ENCODE data around the gene ARHGEF28. TPM values are rescaled to one million over a fixed set of nuclear protein-coding genes. Genes with fewer than 3 reads are reported as not detected.

Gene ARHGEF28
- total and polyA plus RNA-seq, 2 donors (not counting 1 experiment from before 2014, with no cell fraction given), result 2.3 to 34.3 TPM

GRCh38 chr5:73861313-73861988, 235.5 kb downstream of the ARHGEF28 start:
- Histone ChIP-seq H2AFZ (ENCODE audit: low read length) (no peak overlapping the region), H3K36me3 (ENCODE audit: control insufficient read depth, insufficient read depth, low read length) (peaks cover 2% of the 10 kb centered on the region), H3K4me2 (ENCODE audit: extremely low read depth, insufficient read depth, low read length) (no peak overlapping the region), H3K79me2 (ENCODE audit: control insufficient read depth, insufficient read depth, low read length) (no peaks in the 10 kb centered on the region), H3K9ac (ENCODE audit: insufficient read depth, low read length) (no peak overlapping the region), H3K4me3 (replicated peaks in 1 of 4; ENCODE audit: control extremely low read depth in 1 of 4, insufficient read depth in 1 of 4, low read depth in 3 of 4, low read length in 4 of 4) (no peak overlapping the region), H4K20me1 (ENCODE audit: control insufficient read depth, extremely low read depth, insufficient read depth, low read length) (no peaks in the 10 kb centered on the region), H3K9me3 (ENCODE audit: control insufficient read depth, insufficient read depth, low read depth, low read length) (no peaks in the 10 kb centered on the region), H3K4me1 (ENCODE audit: control insufficient read depth, extremely low read depth, insufficient read depth, low read length) (no peaks in the 10 kb centered on the region), H3K27me3 (ENCODE audit: control insufficient read depth, insufficient read depth, low read length) (no peaks in the 10 kb centered on the region), H3K27ac (ENCODE audit: insufficient read depth, low read length) (no peak overlapping the region)
- peak in 1 of 2 donors; percentile 12 for DNase-seq (ENCODE audit: low read depth in 2 of 2)
- TF ChIP-seq, protein P1, sequence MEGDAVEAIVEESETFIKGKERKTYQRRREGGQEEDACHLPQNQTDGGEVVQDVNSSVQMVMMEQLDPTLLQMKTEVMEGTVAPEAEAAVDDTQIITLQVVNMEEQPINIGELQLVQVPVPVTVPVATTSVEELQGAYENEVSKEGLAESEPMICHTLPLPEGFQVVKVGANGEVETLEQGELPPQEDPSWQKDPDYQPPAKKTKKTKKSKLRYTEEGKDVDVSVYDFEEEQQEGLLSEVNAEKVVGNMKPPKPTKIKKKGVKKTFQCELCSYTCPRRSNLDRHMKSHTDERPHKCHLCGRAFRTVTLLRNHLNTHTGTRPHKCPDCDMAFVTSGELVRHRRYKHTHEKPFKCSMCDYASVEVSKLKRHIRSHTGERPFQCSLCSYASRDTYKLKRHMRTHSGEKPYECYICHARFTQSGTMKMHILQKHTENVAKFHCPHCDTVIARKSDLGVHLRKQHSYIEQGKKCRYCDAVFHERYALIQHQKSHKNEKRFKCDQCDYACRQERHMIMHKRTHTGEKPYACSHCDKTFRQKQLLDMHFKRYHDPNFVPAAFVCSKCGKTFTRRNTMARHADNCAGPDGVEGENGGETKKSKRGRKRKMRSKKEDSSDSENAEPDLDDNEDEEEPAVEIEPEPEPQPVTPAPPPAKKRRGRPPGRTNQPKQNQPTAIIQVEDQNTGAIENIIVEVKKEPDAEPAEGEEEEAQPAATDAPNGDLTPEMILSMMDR (conservative IDR thresholded peaks at IDR 0.05 in 1 of 2, IDR thresholded peaks at IDR 0.05 in 1 of 2; ENCODE audit: low read depth in 1 of 2, low read length in 2 of 2), result no peak

- no peak overlapping the region for H2AFZ ChIP-seq (ENCODE audit: low read length)
- no peak overlapping the region for H3K4me3 ChIP-seq (replicated peaks in 1 of 4; ENCODE audit: control extremely low read depth in 1 of 4, insufficient read depth in 1 of 4, low read depth in 3 of 4, low read length in 4 of 4)
- no peak for DNase-seq (ENCODE audit: low read depth in 2 of 2)
- no peaks in the 10 kb centered on the region for H3K9me3 ChIP-seq (ENCODE audit: control insufficient read depth, insufficient read depth, low read depth, low read length)
- H3K4me1 ChIP-seq (ENCODE audit: control insufficient read depth, extremely low read depth, insufficient read depth, low read length), result no peaks in the 10 kb centered on the region
- H3K9ac ChIP-seq (ENCODE audit: insufficient read depth, low read length), result no peak overlapping the region
- no peak overlapping the region for H3K4me2 ChIP-seq (ENCODE audit: extremely low read depth, insufficient read depth, low read length)
- no peaks in the 10 kb centered on the region for H3K27me3 ChIP-seq (ENCODE audit: control insufficient read depth, insufficient read depth, low read length)
- no peaks in the 10 kb centered on the region for H3K79me2 ChIP-seq (ENCODE audit: control insufficient read depth, insufficient read depth, low read length)
- H4K20me1 ChIP-seq (ENCODE audit: control insufficient read depth, extremely low read depth, insufficient read depth, low read length), result no peaks in the 10 kb centered on the region
- no peak overlapping the region for H3K27ac ChIP-seq (ENCODE audit: insufficient read depth, low read length)
- H3K36me3 ChIP-seq (ENCODE audit: control insufficient read depth, insufficient read depth, low read length), result peaks cover 2% of the 10 kb centered on the region
- TF ChIP-seq, protein P1 (conservative IDR thresholded peaks at IDR 0.05 in 1 of 2, IDR thresholded peaks at IDR 0.05 in 1 of 2; ENCODE audit: low read depth in 1 of 2, low read length in 2 of 2), result no peak
- TF ChIP-seq EZH2 (IDR thresholded peaks at IDR 0.05; ENCODE audit: low read length, missing control alignments), result no peak
Measured at GRCh38 chr5:73862796-73863195, 236.8 kb downstream of the ARHGEF28 start.

GRCh38 chr5:73863876-73864275, 237.9 kb downstream of the ARHGEF28 start:
- no peaks in the 10 kb centered on the region for H3K9me3 ChIP-seq (ENCODE audit: control insufficient read depth, insufficient read depth, low read depth, low read length)
- no peak overlapping the region for H3K27ac ChIP-seq (ENCODE audit: insufficient read depth, low read length)
- TF ChIP-seq, protein P1 (conservative IDR thresholded peaks at IDR 0.05 in 1 of 2, IDR thresholded peaks at IDR 0.05 in 1 of 2; ENCODE audit: low read depth in 1 of 2, low read length in 2 of 2), result no peak
- no peak for TF ChIP-seq EZH2 (IDR thresholded peaks at IDR 0.05; ENCODE audit: low read length, missing control alignments)
- no peaks in the 10 kb centered on the region for H3K27me3 ChIP-seq (ENCODE audit: control insufficient read depth, insufficient read depth, low read length)
- no peak for DNase-seq (ENCODE audit: low read depth in 2 of 2)
- no peaks in the 10 kb centered on the region for H3K4me1 ChIP-seq (ENCODE audit: control insufficient read depth, extremely low read depth, insufficient read depth, low read length)
- no peak overlapping the region for H3K9ac ChIP-seq (ENCODE audit: insufficient read depth, low read length)
- peaks cover 2% of the 10 kb centered on the region for H3K36me3 ChIP-seq (ENCODE audit: control insufficient read depth, insufficient read depth, low read length)
- H3K4me2 ChIP-seq (ENCODE audit: extremely low read depth, insufficient read depth, low read length), result no peak overlapping the region
- no peak overlapping the region for H2AFZ ChIP-seq (ENCODE audit: low read length)
- H3K79me2 ChIP-seq (ENCODE audit: control insufficient read depth, insufficient read depth, low read length), result no peaks in the 10 kb centered on the region
- H4K20me1 ChIP-seq (ENCODE audit: control insufficient read depth, extremely low read depth, insufficient read depth, low read length), result no peaks in the 10 kb centered on the region
- H3K4me3 ChIP-seq (replicated peaks in 1 of 4; ENCODE audit: control extremely low read depth in 1 of 4, insufficient read depth in 1 of 4, low read depth in 3 of 4, low read length in 4 of 4), result no peak overlapping the region

Data from fibroblast of lung (primary cell).